ENCODE measurements around the gene TMEM109.

Gene TMEM109

DNA sequence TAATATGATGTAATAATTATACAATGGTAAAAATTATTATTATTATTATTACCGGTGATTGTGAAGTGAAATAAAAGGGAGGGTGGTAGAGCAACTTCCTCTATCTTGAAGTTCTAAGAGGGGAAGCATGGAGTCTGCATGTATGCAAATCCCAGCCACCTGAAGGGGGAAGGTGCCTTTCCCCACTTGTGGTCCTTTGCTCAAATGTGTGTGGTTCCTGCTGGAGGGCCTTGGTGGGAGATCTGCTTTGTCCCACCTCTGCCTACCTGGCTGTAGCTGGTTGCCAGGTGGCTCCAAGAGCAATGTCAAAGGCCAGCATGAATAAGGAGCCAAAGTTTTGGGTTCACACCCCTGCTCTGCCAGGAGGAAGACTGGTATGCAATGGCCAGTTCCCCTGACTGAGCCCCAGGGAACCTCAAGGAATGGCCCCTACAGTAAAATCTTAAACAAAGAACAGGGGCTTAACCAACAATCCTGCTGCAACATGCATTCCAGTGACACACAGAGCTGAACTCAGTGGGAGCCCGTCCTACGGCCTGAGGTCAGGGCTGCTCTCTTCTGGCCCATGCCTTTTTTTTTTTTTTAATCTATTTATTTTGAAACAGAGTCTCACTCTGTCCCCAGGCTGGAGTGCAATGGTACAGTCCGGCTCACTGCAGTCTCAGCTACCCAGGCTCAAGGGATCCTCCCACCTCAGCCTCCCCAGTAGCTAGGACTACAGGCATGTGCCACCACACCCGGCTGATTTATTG lies 18.8 kb downstream of the TMEM109 start:
- no peak overlapping the region for H3K9ac ChIP-seq (ENCODE audit: low read length)
- H3K27me3 ChIP-seq (ENCODE audit: control insufficient read depth in 1 of 2, insufficient read depth in 2 of 2, low read length in 2 of 2): no peaks in the 10 kb centered on the region
- H3K9me3 ChIP-seq (ENCODE audit: low read length): no peaks in the 10 kb centered on the region
- H3K27ac ChIP-seq (ENCODE audit: low read depth, low read length): no peak overlapping the region
- H3K36me3 ChIP-seq (ENCODE audit: insufficient read depth, low read length): no peaks in the 10 kb centered on the region
- no peak overlapping the region for H3K4me3 ChIP-seq (ENCODE audit: low read depth in 1 of 2, low read length in 2 of 2)
- H3K4me1 ChIP-seq (ENCODE audit: insufficient read depth, low read length): no peaks in the 10 kb centered on the region

- no peaks in the 10 kb centered on the region for H3K9me3 ChIP-seq (ENCODE audit: low read length)
- H3K4me3 ChIP-seq (ENCODE audit: low read depth in 1 of 2, low read length in 2 of 2): no peak overlapping the region
- H3K27me3 ChIP-seq (ENCODE audit: control insufficient read depth in 1 of 2, insufficient read depth in 2 of 2, low read length in 2 of 2): no peaks in the 10 kb centered on the region
- no peaks in the 10 kb centered on the region for H3K36me3 ChIP-seq (ENCODE audit: insufficient read depth, low read length)
- no peak overlapping the region for H3K9ac ChIP-seq (ENCODE audit: low read length)
- H3K4me1 ChIP-seq (ENCODE audit: insufficient read depth, low read length): no peaks in the 10 kb centered on the region
- H3K27ac ChIP-seq (ENCODE audit: low read depth, low read length): no peak overlapping the region
Measured at GRCh38 chr11:60933416-60934123, 19.6 kb downstream of the TMEM109 start.

GRCh38 chr11:60934124-60934789 lies 20.3 kb downstream of the TMEM109 start:
- Histone ChIP-seq H3K9ac (ENCODE audit: low read length) (no peak overlapping the region), H3K27ac (ENCODE audit: low read depth, low read length) (no peak overlapping the region), H3K9me3 (ENCODE audit: low read length) (no peaks in the 10 kb centered on the region), H3K36me3 (ENCODE audit: insufficient read depth, low read length) (peaks cover 3% of the 10 kb centered on the region), H3K27me3 (ENCODE audit: control insufficient read depth in 1 of 2, insufficient read depth in 2 of 2, low read length in 2 of 2) (no peaks in the 10 kb centered on the region), H3K4me1 (ENCODE audit: insufficient read depth, low read length) (no peaks in the 10 kb centered on the region), H3K4me3 (ENCODE audit: low read depth in 1 of 2, low read length in 2 of 2) (no peak overlapping the region)

DNA sequence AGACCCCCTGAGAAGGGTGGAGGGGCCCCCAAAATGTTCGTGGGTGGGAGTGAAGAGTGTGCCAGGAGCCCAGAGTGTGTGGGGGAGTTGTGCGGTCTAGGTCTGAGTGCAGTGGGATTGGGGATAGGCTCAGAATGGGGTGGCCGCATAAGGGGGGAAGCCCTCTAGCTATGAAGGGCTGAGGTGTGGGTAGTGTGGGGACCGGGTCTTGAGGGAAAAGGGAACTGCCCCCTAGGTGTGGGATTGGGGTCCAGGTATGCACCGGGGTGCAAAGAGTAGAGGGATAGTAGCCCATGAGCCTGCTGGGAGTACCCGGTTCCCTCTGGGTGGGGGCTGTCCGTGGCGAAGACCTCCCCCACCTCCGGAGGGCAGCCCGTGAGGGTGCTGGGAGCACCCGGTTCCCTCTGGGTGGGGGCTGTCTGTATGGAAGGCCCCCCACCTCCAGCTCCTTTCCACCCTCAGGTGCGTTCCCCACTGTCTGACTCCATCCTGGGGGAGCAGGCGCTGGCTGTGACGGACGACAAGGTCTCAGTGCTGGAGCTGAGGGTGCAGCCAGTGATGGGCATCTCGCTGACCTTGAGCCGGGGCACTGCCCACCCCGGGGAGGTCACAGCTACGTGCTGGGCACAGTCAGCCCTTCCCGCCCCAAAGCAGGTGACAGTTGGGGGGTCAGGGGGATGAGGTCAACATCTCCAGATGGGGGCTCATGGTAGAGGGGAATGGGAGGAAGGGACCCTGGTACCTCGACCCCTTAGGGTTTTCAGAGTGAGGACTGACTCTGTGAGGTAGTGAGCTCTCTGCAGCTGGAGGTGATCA lies 21.0 kb downstream of the TMEM109 start:
- H3K4me1 ChIP-seq (ENCODE audit: insufficient read depth, low read length): no peaks in the 10 kb centered on the region
- H3K27ac ChIP-seq (ENCODE audit: low read depth, low read length): no peak overlapping the region

DNA sequence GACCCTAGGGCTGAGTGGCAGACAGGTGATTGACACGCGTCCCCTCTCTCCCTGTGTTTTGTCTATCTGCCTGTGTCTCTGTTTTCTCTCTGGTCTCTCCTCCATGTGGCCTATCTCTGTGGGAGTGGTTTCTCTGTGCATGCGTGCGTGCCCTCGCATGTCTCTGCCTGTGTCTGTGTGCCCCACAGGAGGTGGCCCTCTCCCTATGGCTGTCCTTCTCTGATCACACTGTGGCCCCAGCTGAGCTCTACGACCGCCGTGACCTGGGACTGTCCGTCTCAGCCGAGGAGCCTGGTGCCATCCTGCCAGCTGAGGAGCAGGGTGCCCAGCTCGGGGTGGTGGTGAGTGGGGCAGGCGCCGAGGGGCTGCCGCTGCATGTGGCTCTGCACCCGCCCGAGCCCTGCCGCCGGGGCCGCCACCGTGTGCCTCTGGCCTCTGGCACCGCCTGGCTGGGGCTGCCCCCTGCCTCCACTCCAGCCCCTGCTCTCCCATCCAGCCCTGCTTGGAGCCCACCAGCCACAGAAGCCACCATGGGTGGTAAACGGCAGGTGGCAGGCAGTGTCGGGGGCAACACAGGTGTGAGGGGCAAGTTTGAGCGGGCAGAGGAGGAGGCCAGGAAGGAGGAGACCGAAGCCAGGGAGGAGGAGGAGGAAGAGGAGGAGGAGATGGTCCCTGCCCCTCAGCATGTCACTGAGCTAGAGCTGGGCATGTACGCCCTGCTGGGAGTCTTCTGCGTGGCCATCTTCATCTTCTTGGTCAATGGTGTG lies 21.9 kb downstream of the TMEM109 start:
- Histone ChIP-seq H3K9me3 (ENCODE audit: low read length) (no peaks in the 10 kb centered on the region), H3K36me3 (ENCODE audit: insufficient read depth, low read length) (peaks cover 13% of the 10 kb centered on the region), H3K9ac (ENCODE audit: low read length) (no peak overlapping the region), H3K27ac (ENCODE audit: low read depth, low read length) (no peak overlapping the region), H3K27me3 (ENCODE audit: control insufficient read depth in 1 of 2, insufficient read depth in 2 of 2, low read length in 2 of 2) (no peaks in the 10 kb centered on the region), H3K4me3 (ENCODE audit: low read depth in 1 of 2, low read length in 2 of 2) (no peak overlapping the region), H3K4me1 (ENCODE audit: insufficient read depth, low read length) (no peaks in the 10 kb centered on the region)

More for the DNA sequence above, 21.0 kb downstream of the TMEM109 start:
- Histone ChIP-seq H3K36me3 (ENCODE audit: insufficient read depth, low read length) (peaks cover 10% of the 10 kb centered on the region), H3K9me3 (ENCODE audit: low read length) (no peaks in the 10 kb centered on the region), H3K4me3 (ENCODE audit: low read depth in 1 of 2, low read length in 2 of 2) (no peak overlapping the region), H3K27me3 (ENCODE audit: control insufficient read depth in 1 of 2, insufficient read depth in 2 of 2, low read length in 2 of 2) (no peaks in the 10 kb centered on the region), H3K9ac (ENCODE audit: low read length) (no peak overlapping the region)

- Histone ChIP-seq H3K4me1 (ENCODE audit: insufficient read depth, low read length) (no peaks in the 10 kb centered on the region), H3K36me3 (ENCODE audit: insufficient read depth, low read length) (peaks cover 18% of the 10 kb centered on the region), H3K9ac (ENCODE audit: low read length) (no peak overlapping the region), H3K27me3 (ENCODE audit: control insufficient read depth in 1 of 2, insufficient read depth in 2 of 2, low read length in 2 of 2) (no peaks in the 10 kb centered on the region), H3K4me3 (ENCODE audit: low read depth in 1 of 2, low read length in 2 of 2) (no peak overlapping the region), H3K9me3 (ENCODE audit: low read length) (no peaks in the 10 kb centered on the region), H3K27ac (ENCODE audit: low read depth, low read length) (no peak overlapping the region)
Measured at GRCh38 chr11:60936467-60937143, 22.6 kb downstream of the TMEM109 start.

GRCh38 chr11:60937144-60937527 lies 23.2 kb downstream of the TMEM109 start:
- H3K27ac ChIP-seq (ENCODE audit: low read depth, low read length): no peak overlapping the region
- no peaks in the 10 kb centered on the region for H3K9me3 ChIP-seq (ENCODE audit: low read length)
- H3K4me3 ChIP-seq (ENCODE audit: low read depth in 1 of 2, low read length in 2 of 2): no peak overlapping the region
- no peak overlapping the region for H3K9ac ChIP-seq (ENCODE audit: low read length)
- no peaks in the 10 kb centered on the region for H3K4me1 ChIP-seq (ENCODE audit: insufficient read depth, low read length)
- H3K36me3 ChIP-seq (ENCODE audit: insufficient read depth, low read length): peaks cover 23% of the 10 kb centered on the region
- no peaks in the 10 kb centered on the region for H3K27me3 ChIP-seq (ENCODE audit: control insufficient read depth in 1 of 2, insufficient read depth in 2 of 2, low read length in 2 of 2)

DNA sequence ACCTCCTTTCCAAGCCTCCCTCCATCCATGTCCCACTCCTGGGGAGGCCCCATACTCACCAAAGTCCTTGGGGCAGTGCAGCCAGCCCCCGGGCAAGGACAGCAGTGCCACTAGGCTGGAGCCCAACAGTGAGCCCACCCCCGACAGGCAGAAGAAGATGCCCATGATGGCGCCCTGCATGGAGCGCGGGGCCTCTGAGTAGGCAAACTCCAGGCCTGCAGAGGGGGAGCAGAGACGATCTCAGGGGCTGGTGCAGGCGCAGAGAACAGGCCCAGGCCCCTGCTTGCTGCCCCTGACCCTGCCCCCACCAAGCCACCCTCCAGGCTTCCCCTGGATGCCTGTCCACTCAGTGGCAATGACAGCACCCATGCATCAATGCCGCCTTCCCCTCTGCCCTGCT lies 23.9 kb downstream of the TMEM109 start:
- no peak overlapping the region for H3K27ac ChIP-seq (ENCODE audit: low read depth, low read length)
- no peaks in the 10 kb centered on the region for H3K9me3 ChIP-seq (ENCODE audit: low read length)
- no peaks in the 10 kb centered on the region for H3K27me3 ChIP-seq (ENCODE audit: control insufficient read depth in 1 of 2, insufficient read depth in 2 of 2, low read length in 2 of 2)
- H3K4me3 ChIP-seq (ENCODE audit: low read depth in 1 of 2, low read length in 2 of 2): no peak overlapping the region
- H3K9ac ChIP-seq (ENCODE audit: low read length): no peak overlapping the region
- H3K36me3 ChIP-seq (ENCODE audit: insufficient read depth, low read length): peaks cover 24% of the 10 kb centered on the region
- H3K4me1 ChIP-seq (ENCODE audit: insufficient read depth, low read length): no peaks in the 10 kb centered on the region

GRCh38 chr11:60938500-60938899 lies 24.5 kb downstream of the TMEM109 start:
- no peak overlapping the region for H3K4me3 ChIP-seq (ENCODE audit: low read depth in 1 of 2, low read length in 2 of 2)
- H3K27me3 ChIP-seq (ENCODE audit: control insufficient read depth in 1 of 2, insufficient read depth in 2 of 2, low read length in 2 of 2): no peaks in the 10 kb centered on the region
- no peaks in the 10 kb centered on the region for H3K4me1 ChIP-seq (ENCODE audit: insufficient read depth, low read length)
- no peak overlapping the region for H3K9ac ChIP-seq (ENCODE audit: low read length)
- peaks cover 24% of the 10 kb centered on the region for H3K36me3 ChIP-seq (ENCODE audit: insufficient read depth, low read length)
- no peaks in the 10 kb centered on the region for H3K9me3 ChIP-seq (ENCODE audit: low read length)
- no peak overlapping the region for H3K27ac ChIP-seq (ENCODE audit: low read depth, low read length)

DNA sequence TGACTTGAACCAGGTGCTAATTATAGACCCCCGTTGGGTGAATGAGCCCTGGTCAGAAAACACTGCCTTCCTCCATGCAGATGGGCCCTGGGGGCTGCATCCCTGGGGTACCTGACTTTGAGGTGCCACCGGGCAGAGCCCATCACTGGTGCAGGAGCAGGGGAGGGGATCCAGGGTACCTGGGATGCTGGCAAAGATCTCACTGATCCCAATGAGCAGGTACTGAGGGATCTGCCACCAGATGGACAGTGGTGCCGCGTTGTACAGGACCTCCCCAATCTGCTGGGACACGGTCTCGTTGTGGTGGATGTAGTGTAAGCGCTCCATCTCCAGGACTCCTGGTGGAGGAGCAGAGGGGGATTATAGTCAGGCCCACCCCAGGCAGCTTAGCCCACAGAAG lies 25.3 kb downstream of the TMEM109 start:
- Histone ChIP-seq H3K4me3 (ENCODE audit: low read depth in 1 of 2, low read length in 2 of 2) (no peak overlapping the region), H3K9ac (ENCODE audit: low read length) (no peak overlapping the region), H3K36me3 (ENCODE audit: insufficient read depth, low read length) (peaks cover 24% of the 10 kb centered on the region), H3K27ac (ENCODE audit: low read depth, low read length) (no peak overlapping the region), H3K27me3 (ENCODE audit: control insufficient read depth in 1 of 2, insufficient read depth in 2 of 2, low read length in 2 of 2) (no peaks in the 10 kb centered on the region), H3K4me1 (ENCODE audit: insufficient read depth, low read length) (no peaks in the 10 kb centered on the region), H3K9me3 (ENCODE audit: low read length) (no peaks in the 10 kb centered on the region)
